Testis (tissue), 3 donors: ENCODE results near the gene PPP1R7. TPM values are rescaled to one million over a fixed set of nuclear protein-coding genes. Genes with fewer than 3 reads are reported as not detected.

Experiments used
- DNase-seq: peaks from one replicate; pipeline ENCODE4 v3.0.0-alpha.2; 2019
- H3K27ac ChIP-seq, 2 donors: fragments of 200-600 bp; sonication (generic); one replicate each; pipeline ENCODE4 v1.5.1; 2019
- H3K27me3 ChIP-seq: fragments of 200-600 bp; sonication (generic); one replicate; pipeline ENCODE4 v1.5.1; 2019
- H3K36me3 ChIP-seq: fragments of 200-600 bp; sonication (generic); one replicate; pipeline ENCODE4 v1.5.1; 2017; ENCODE audit warnings: low read depth; ENCODE audit errors: missing control alignments
- H3K4me1 ChIP-seq: fragments of 200-600 bp; sonication (generic); one replicate; pipeline ENCODE4 v1.5.1; 2019
- H3K4me3 ChIP-seq, 2 donors: fragments of 200-600 bp; sonication (generic); one replicate each; pipeline ENCODE4 v1.5.1; 2017 to 2019
- H3K9me3 ChIP-seq: fragments of 200-600 bp; sonication (generic); one replicate; pipeline ENCODE4 v1.5.1; 2017
- POLR2A ChIP-seq: fragments of 450-650 bp; IDR thresholded peaks from one replicate; pipeline ENCODE4 v1.6.1; 2017; ENCODE audit warnings: antibody characterized with exemption, mild to moderate bottlenecking, moderate library complexity
- WGBS, 2 donors: methylation state at CpG; one replicate each; pipeline ENCODE4 v1.1.5; 2018; 5-methylcytosine and 5-hydroxymethylcytosine counted together
- intact Hi-C: fragments of 100-400 bp; cut with DNase I; formaldehyde crosslinking; loops from one replicate; pipeline ENCODE4 v1.15.1; 2023; ENCODE audit warnings: low total_unique reads
- polyA plus RNA-seq: library from polyadenylated mRNA; stranded (reverse); fragments of 350-450 nt; fragmentation: Illumina TruSeq; extraction: RNeasy Lipid Tissue Mini Kit (QIAGEN cat#74804); gene quantifications from one replicate; pipeline ENCODE4 v1.2.3, GENCODE V29; 2014; ENCODE audit warnings: low read depth, low replicate concordance; ENCODE audit not compliant: insufficient read depth
- total RNA-seq, 2 donors: library from RNA; depleted of rRNA; stranded (reverse); fragments of >200 nt; gene quantifications; one replicate each; pipeline ENCODE4 v1.2.3, GENCODE V29; 2016
- TF ChIP-seq, protein P1 (sequence below), 3 experiments: fragments of 450-650 bp in 2 of 3; fragments of 200-600 bp in 1 of 3; sonication (generic) in 1 of 3; IDR thresholded peaks; one replicate each; pipeline ENCODE4 v1.5.1; 2016 to 2019; ENCODE audit warnings: antibody characterized with exemption in 3 of 3, mild to moderate bottlenecking in 2 of 3, moderate library complexity in 1 of 3

Gene PPP1R7
- total and polyA plus RNA-seq, 3 donors from 2014 or later = 100 to 358 (median 139) TPM

DNA sequence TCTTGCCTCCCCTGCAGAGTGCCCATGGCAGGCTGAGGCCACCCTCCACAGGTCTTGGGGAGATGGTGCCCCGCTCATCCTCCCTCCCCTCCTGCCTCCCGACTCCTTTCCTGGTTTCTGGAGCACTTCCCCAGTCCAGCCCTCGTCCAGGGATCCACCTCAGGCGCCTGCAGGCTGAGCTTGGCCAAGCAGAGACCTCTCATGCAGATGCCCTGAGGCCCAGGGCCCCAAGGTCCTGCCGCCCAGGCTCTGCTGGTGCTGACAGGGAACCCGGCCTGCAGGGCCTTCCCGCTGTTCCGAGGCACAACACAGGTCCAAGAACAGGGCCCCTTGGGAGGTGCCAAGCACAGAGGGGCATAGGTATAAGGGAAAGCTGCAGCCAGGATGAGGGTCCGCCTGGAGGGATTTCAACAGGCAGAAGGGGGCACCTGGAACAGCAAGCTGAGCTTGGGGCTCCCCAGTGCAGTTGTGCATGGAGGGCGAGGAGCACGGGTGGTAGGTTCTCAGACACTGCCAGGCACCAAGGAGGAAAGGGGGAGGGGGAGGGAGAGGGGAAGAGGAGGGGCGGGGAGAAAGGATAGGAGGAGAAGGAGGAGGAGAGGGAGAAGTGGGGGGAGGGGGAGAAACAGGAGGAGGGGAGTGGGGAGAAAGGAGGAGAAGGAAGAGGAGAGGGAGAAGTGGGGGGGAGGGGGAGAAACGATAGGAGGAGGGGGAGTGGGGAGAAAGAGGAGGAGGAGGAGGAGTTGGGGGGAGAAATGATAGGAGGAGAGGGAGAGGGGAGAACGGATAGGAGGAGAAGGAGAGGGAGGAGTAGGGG, 37.0 kb downstream of the PPP1R7 start:
- Histone ChIP-seq H3K4me1 (no peaks in the 10 kb centered on the region), H3K4me3 (no peak overlapping the region), H3K36me3 (no peaks in the 10 kb centered on the region), H3K27ac (no peak overlapping the region), H3K9me3 (no peaks in the 10 kb centered on the region), H3K27me3 (no peaks in the 10 kb centered on the region)
- no peak for TF ChIP-seq POLR2A
- TF ChIP-seq, protein P1, sequence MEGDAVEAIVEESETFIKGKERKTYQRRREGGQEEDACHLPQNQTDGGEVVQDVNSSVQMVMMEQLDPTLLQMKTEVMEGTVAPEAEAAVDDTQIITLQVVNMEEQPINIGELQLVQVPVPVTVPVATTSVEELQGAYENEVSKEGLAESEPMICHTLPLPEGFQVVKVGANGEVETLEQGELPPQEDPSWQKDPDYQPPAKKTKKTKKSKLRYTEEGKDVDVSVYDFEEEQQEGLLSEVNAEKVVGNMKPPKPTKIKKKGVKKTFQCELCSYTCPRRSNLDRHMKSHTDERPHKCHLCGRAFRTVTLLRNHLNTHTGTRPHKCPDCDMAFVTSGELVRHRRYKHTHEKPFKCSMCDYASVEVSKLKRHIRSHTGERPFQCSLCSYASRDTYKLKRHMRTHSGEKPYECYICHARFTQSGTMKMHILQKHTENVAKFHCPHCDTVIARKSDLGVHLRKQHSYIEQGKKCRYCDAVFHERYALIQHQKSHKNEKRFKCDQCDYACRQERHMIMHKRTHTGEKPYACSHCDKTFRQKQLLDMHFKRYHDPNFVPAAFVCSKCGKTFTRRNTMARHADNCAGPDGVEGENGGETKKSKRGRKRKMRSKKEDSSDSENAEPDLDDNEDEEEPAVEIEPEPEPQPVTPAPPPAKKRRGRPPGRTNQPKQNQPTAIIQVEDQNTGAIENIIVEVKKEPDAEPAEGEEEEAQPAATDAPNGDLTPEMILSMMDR (IDR thresholded peaks at IDR 0.05) = no peak
- DNase-seq = no peak
- 66 to 82% methylated on average over 5 to 13 of the region's 14 CpGs for WGBS, 2 donors
- intact Hi-C loops = no loop called here

DNA sequence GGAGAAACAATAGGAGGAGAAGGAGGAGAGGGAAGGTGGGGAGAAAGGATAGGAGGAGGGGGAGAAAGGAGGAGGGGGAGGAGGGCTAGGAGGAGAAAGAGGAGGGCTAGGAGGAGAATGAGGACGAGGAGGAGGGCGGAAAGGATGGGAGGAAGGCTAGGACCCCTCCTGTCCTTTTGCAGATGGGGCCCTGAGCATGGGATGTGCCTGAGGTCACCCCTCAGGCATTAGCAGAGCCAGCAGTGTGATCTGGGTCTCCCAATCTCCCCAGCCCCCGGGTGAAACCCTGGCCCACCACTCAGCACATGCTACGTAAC, 37.6 kb downstream of the PPP1R7 start:
- DNase-seq = no peak
- Histone ChIP-seq H3K36me3 (no peaks in the 10 kb centered on the region), H3K4me3 (no peak overlapping the region), H3K27me3 (no peaks in the 10 kb centered on the region), H3K4me1 (no peaks in the 10 kb centered on the region), H3K9me3 (no peaks in the 10 kb centered on the region), H3K27ac (no peak overlapping the region)
- intact Hi-C loops = no loop called here
- TF ChIP-seq, protein P1 (IDR thresholded peaks at IDR 0.05) = no peak
- TF ChIP-seq POLR2A = no peak
- 70 to 79% methylated on average over 4 of the region's 4 CpGs for WGBS, 2 donors

DNA sequence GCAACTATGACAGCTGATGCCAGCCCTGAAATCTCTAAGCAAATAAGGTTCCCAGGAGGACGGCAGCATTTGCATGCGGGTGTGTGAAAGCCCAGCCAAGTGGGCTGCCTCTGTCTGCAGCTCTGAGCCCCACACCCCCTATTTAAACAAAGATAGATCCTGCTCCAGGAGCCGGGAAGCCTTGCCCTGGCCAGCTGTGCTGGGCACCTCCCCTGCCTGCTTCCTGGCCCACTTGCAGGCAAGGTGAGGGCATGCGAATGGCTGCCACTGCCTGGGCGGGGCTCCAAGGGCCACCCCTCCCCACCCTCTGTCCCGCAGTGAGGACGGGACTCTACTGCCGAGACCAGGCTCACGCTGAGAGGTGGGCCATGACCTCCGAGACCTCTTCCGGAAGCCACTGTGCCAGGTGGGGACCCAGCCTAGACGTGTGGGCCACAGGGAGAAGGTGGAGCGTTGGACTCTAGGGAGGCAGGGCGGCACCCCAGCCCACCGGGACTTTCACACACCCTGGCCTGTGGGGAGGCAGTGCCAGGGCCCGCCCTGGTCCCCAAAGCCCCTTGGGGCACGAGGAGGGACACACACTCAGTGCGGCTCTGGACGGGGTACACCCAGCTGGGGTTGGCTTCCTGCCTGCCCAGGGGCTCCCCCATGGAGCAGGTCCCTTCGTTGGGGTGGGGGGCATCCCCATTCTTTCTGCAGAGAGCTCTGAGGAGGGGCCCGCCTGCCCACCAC, 38.3 kb downstream of the PPP1R7 start, which contains the start of gene ANO7:
ANO7 (plus strand) TSS at position 317 of the 732 bp plus-strand sequence. CDS start 1,387 bp downstream, outside the sequence.
- Histone ChIP-seq H3K36me3 (no peaks in the 10 kb centered on the region), H3K4me1 (no peaks in the 10 kb centered on the region), H3K27me3 (no peaks in the 10 kb centered on the region), H3K9me3 (no peaks in the 10 kb centered on the region), H3K27ac (no peak within 1 kb of the TSS), H3K4me3 (no peak within 1 kb of the TSS)
- intact Hi-C loops = no loop called here
- no peak for DNase-seq
- TF ChIP-seq, protein P1 (IDR thresholded peaks at IDR 0.05) = no peak
- TF ChIP-seq POLR2A = no peak
- WGBS, 2 donors = 84 to 90% methylated on average over 2 to 17 of the region's 21 CpGs

DNA sequence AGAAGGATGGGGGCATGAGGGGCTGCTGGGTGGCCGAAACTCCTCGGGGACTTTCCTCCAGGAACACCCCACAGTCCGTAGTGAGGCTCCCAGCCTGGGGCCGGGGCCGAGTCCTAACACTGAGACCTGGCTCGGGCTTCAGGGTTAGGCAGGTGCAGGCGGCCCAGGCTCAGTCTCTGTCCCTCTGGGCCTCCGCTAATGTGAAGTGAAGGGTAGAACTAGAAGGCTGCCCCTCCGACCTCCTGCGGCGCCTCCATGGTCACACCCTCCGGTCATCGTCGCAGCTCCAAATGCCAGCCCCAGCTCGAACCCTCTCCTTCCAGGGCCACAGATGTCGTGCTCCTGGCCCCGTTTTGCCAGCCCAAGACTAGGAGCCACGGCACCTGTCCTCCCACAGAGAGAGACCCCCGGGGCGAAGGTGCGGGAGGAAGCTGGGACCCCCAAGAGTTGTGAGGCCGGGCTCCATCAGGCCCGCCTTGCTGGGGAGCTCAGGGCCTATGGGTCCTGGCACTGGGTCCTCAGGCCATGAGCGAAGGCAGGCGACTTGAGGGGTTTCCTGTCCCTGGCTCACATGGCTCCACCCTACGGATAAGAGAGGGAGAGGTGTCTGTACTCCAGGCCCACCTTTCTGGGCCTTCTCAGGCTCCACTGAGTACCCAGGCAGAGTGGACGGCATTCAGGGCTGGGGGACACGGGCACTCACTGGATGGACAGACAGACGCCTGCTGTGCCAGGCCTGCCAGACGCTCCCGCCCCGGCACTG, 39.0 kb downstream of the PPP1R7 start:
- TF ChIP-seq, protein P1 (IDR thresholded peaks at IDR 0.05) = no peak
- no peak for TF ChIP-seq POLR2A
- H3K27me3 ChIP-seq = no peaks in the 10 kb centered on the region
- WGBS, 2 donors = 93 to 100% methylated on average over 7 to 32 of the region's 32 CpGs
- no peaks in the 10 kb centered on the region for H3K9me3 ChIP-seq
- DNase-seq = no peak
- H3K27ac ChIP-seq = no peak overlapping the region
- H3K4me1 ChIP-seq = no peaks in the 10 kb centered on the region
- no peaks in the 10 kb centered on the region for H3K36me3 ChIP-seq
- intact Hi-C loops = no loop called here
- no peak overlapping the region for H3K4me3 ChIP-seq
